ENCODE results near the gene BCL2L13.

BCL2L13 gene

DNA sequence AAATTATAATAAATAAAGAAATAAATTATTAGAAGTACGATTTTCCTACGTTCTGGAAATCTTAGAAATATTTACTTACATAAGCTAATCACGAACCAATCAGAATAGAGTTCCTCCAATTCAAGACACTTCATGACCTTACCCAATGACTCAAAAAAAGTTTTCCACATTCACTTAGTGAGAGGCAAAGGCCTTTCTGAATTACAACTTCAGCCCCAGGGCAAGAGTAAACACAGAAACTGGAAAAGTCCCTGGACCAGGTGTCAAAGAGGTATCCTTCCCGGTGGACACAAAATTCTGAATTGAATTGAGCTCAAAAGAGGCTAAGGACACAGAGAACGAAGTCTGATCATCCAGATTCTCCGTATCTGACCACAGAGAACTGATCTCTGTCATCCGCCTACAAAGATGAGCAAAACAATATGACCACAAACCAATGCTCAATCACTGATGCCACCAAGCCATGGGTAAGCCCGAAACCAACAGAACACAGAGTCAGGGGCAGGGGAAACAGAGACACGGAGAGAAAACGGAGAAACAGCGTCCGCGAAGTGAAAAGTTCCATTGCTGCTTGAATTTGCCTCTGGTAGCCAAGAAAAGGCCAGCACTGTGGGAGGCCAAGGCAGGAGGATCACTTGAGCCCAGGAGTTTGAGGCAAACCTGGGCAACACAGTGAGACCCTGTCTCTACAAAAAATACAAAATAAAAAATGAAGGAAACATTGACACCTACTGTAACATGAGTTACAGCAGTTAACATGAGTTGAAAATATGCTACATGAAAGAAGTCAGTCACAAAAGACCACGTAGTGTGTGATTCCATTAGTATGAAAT lies 128.9 kb downstream of the BCL2L13 start:
- no peak for DNase-seq

DNA sequence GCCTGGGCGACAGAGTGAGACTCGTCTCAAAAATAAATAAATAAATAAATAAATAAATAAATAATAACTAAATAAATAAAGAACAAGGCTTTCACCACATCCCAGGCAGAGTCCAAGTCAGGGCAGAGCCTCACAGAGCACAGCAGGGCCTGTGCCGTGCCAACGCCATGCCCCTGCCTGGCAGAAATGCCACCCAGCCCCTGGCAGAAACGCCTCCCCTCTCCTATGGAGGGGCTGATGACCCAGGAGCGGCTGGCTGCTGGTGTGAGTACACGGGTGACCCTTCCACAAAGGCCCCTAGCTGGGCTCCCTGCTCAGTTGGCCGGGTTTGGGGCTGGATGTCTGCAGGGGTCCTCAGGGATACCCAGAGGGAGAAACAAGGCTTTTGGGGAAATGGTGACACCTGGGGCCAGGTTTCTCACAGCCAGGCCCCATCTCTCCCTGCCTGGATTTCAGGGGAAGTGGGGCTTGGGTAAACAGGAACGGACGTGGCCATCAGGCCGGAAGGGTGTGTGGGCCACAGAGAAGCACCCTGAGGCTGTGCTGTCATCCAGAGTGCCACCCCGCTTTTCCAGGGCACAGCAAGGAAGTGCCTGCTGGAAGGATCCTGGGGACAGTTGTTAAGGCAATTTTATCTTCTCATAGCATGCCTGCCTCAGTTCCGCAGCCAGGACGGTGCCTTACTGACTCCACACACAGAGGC lies 130.6 kb downstream of the BCL2L13 start:
- DNase-seq = no peak

DNA sequence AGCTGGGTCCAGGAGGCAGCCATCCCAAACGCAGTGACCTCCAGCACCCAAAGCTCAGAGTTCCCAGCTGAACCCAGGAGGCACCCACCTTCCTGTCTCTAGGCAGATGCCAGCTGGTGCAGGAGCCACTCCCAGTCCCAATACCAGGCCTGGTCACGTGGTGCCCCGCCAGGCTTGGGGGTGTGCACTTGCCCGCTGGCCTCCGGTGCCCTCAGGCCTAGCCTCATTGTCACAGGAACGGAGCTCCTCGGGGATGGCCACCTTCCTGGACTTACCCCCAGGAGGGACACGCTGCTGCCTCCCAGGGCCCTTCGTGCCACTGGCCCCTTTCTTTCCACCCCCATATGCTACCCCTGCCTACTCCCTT lies 131.1 kb downstream of the BCL2L13 start:
- no peak for DNase-seq

DNA sequence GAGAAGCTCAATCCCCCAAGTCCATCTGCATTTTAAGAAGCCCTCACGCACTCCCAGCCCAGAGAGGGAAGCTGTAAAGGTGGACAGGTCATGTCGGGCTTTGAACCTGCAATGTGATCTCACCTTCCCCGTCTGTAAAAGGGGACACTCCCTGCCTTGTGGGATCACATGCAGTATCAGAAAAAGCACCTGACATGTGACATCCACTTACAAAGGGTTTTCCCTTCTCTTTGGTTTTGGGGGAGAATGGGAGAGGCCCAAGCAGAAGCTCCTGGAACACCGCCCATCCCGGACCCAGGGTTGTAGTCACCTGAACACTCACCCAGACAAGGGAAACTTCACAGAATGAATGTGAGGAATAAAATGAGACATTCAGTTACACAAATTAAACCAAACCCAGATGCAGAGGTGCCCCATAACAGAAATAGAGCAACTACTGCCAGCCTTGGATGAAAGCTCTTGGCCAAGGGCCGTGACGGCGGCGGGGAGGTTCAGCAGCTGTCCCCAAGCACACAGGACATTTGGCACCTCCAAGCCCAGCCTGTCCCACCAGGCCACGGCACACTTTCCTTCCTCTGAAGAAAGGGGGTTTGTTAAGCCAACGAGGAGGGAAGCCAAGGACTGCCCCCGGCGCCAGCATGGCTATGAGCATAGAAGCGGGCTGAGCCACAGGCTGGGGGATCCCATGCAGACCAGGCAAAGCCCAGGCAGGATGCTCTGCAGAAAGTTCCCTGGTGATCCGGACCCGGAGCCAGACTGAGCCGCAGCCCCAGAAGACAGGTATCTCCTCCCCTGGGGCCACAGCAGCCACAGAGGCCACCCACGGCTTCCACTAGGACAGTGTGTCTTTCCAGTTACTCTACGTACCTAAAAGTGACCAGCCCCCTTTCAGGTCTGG lies 131.9 kb downstream of the BCL2L13 start:
- DNase-seq = no peak

DNA sequence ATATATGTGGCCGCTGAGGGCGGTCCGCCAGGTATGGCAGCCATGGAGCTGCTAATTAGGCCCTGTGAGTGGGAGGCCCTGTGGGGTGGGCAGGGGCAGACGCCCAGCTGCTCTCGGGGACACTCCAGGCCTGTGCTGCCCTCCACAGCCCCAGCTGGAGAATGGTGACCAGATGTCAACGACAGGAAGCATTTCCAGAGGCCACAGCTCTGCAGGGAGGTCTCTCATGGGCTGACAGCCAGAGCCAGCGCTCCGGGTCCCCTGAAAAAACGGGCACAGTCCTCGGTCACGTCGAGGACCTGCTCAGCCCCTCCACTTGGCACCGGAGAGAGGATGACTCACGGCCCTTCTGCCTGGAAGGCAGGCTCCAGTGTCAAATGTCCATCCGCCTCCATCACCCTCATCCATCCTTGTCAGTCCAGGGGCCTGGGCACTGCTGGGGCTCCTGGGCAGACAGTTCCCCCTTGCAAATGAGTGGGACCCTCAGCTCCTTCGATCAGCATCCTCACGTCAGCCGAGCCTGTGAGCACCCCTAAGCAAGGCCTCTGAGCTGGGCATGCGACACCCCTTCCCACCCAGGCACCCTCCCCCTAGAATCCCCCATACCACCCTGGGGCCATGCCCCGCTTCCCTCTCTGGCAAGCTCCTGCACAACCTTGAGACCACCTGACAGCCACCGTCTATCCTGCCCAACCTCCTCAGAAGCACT lies 133.8 kb downstream of the BCL2L13 start:
- DNase-seq = no peak

DNA sequence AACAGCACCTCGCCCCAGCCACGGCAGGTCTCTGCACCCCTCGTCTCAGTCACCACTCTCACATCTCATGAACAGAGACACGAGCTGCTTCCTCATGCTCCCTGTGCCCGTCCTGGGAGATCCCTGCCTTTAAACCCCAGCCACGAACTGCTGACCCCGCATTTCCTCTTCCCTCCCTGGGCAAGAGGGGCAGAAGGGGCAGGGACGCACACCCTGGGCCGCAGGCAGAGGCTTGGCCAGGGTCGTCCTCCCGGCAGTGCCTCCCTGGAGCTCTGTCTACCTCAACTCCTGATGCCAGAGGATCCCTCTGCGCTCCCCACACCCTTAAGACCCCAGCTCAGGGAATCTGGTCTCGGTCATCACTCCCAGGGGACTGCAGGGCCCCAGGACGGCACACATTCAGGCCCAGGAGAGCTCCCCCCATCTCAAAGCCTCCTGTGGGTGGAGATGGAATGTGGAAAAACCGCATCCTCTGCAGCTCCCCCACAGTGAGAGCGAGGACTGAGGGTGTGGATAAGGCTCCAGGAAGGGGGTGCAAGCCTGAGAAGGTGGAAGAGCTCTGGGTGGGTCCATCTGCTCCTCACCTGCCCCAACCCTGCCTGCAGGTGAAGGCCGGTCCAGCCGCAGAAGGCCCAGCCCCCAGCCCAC lies 134.5 kb downstream of the BCL2L13 start:
- peak; percentile 34 for DNase-seq

DNA sequence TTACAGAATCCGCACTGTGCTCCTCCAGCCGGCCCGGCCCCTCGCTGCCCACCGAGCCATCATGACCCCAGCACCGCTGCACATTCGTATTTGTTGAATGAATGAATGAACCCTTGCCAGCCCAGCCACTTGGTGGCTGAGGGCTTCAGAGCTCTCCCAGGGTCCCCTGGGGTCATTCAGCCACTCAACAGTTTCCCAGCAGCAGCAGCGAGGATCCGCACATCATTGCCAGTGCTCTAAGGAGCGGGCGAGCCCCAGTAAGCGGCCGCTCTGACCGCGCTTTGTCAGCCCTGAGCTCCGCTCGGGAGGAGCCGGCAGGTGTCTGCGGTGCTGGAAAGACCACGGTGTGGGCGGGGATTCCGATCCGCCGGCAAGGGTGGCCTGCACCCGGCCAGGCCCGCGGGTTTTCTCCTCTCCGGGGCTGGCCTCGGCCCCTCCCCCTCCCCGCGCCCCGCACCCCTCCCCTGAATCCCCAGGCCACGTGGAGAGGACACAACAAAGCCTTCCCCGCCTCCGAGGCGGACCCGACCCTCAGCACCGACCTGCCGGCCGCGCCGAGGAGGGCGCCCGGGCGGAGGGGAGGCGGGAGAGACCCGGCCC lies 135.1 kb downstream of the BCL2L13 start:
- no peak for DNase-seq

DNA sequence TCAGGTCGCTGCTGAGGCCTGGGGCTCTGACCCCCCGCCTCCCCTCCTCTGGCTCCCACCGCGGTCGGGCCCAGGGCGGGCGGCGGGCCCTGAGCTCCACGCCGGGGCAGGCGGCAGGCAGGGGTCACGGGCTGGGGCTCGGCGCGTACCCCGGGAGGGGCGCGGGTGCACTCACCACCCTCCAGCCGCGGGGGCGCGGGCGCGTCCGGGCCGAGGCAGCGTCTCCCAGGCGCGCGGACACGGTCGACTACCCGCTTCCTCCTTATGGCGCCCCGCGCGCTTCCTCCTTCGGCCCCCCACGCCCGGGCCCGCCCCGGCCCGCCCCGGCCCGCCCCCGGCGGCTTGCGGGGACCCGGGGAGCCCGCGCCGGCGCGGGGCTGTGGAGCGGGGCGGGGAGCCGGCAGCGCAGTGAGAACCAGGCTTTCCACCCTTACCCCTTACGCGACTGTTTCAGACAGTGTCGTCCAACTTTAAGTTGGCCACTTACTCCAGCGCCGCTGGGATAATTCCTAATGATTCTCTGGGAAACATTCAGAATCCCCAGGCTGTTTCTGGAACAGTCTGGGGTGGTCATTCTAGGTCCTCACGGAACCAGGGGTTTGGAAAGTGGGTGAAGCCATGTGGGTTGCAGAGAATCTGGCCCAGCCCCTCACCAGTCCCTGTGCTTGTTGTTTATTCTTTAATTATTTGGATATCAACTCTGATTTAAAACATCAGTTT lies 135.8 kb downstream of the BCL2L13 start, which contains the start of gene BID:
Gene BID, minus strand, starts transcription at position 264 of the 720 bp plus-strand sequence. CDS start 24,353 bp downstream, outside the sequence.
- DNase-seq = no peak

DNA sequence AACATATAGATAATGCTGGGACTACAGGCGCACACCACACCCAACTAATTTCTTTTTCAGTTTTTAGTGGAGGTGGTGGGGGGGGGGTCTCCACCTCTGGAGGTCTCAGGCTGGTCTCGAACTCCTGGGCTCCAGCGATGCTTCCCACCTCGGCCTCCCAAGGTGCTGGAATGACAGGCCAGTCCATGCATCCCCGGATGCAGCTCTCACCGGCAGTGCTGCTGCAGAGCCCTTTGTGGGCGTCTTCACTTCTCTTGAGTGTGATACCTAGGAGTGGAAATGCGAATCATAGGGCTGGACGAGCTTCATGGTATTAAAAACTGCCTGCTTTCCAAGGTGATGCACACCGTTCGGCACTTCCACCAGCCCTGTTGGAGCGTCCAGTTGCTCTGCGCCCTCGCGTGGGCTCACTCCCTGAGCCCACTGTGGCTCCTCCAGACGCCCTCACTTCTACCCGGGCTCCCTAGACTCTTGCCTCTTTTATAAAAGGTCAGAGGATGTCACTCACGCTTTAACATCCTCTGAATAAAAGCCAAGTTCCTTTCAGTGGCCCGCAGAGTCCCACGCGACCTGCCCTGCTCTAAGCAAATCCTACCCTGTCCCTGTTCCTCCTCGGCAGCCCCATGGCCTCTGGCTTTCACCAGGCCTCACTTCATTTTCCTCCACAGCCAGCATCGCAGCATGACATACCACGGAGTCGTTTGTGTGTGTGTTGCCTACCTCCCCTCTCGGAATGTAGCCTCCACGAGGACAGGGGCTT lies 136.5 kb downstream of the BCL2L13 start:
- DNase-seq = no peak

DNA sequence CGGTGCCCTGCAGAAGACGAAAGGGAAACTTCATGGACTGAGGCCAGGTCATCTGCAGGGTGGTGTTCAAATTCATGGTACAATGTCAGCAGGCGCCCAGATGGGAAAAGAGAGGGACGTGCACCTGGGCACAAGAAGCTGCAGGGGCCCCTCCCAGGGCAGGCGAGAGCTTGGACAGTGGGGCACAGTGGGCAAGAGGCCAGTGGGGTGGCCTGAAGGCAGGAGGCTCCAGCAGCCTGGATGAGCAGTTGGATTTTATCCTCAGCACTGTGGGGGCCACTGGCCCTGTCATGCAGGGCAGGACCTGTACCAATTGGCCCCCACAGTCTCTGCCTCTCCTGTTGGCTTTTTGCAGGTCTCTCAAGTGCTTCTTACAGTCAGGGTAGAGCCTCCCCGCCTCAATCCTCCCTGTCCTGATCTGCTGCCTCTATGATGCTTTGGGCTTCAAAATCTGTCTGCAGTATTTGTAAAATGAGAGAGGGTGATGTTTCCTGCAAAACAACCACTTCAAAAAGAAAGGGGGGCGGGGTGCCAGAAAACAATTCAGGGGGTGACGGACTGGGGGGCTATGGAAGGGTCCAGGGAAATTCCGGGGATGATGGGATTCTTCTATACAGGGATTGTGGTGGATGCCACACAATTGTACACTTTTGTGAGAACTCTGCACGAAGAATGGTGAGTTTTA lies 137.4 kb downstream of the BCL2L13 start:
- no peak for DNase-seq

DNA sequence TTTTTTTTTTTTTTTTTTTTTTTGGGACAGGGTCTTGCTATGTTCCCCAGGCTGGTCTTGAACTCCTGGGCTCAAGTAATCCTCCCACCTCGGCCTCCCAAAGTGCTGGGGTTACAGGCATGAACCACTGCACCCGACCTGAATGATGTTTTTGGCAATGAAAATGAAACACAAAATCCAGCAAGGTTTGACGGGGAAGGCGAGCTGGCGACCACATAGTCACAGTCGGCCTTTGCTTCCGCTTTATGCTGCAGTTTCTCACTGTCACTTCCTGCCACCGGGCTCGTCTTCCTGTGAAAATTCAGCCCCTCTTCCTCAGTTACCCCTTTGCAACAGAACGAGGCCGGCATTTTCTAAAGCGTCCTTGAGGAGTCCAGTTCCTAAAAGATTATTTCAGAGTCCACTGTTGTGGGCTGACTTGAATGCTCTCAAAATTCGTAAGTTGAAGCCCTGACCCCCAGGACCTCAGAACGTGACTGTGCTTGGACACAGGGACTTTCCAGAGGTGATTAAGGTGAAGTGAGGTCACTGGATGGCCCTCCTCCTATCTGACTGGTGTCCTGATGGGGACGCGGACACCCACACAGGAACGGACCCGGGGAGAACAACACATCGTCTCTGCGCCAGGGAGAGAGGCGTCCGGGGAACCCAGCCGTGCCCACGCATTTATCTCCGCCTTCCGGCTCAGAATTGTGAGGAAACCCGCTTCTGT lies 138.6 kb downstream of the BCL2L13 start:
- DNase-seq = no peak

DNA sequence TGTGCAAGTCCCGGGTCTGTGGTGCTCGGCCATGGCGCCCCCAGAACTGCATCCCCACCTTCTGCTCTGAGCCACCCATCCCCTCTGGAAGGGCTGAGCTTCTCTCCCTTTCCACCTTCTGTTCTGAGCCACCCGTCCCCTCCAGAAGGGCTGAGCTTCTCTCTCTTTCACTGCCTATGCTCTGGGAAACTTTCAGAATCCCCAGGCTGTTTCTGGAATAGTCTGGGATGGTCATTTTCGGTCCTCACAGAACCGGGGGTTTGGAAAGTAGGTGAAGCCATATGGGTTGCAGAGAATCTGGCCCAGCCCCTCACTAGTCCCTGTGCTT lies 139.1 kb downstream of the BCL2L13 start:
- no peak for DNase-seq

DNA sequence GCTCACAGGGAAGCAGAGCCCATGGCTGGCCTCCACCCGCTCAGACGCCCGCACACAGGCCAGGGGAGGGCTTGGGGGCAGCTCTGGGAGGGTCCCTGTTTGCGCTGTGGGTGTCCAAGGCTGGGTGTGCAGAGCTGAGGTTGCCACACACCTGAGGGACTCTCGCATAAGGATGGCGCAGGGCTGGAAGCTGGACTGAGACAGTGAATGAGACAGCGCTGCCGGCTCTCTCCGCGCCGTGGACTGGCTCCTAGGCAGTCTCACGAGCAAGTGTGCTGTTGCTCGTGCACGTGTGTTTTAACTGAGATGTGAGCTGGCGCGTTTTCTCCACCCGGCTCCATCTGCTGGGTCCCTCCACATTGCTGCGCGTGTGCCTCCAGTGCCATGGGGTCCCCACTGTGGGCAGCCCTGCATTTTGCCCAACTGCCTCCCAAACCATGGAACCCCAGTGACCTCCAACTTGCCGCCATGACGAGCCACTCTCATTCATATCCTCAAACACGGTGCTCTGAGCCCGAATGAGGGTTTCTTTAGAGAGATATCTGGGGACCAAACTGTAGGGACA lies 139.9 kb downstream of the BCL2L13 start:
- DNase-seq = no peak

DNA sequence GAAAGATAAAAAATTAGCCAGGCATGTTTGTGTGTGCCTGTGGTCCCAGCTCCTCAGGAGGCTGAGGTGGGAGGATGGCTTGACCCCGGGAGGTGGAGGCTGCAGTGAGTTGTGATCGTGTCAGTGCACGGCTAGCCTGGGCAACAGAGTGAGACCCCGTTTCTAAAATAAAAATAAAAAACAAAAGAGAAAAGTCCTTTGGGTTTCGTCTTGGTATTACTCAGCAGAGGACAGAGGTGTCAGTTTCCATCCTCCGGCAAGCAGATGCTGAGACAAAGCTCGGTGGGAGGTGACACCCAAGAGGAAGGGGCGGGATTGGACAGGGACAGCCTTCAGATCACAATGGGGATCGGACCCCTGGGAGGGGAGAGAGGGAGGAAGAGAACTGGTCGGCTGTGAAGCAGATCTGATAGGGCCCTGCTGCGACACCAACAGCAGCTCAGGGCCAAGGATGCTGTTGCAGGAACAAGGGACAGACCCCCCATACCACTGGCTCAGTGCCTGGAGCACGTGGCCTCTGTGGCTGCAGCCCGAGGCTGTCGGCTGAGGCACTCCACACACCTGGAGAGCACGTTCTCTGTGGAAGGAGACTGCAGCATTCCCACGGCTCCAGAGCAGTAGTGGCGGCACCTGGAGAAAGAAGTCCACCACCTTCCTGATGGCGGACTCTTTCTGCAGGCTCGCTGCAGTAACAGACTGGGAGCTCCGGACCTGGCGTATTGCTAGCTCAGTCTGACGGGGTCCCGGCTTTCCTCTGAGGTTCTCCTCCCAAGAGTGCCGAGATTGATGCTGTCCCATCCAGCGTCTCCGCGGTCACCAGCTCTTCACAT lies 140.9 kb downstream of the BCL2L13 start:
- no peak for DNase-seq

DNA sequence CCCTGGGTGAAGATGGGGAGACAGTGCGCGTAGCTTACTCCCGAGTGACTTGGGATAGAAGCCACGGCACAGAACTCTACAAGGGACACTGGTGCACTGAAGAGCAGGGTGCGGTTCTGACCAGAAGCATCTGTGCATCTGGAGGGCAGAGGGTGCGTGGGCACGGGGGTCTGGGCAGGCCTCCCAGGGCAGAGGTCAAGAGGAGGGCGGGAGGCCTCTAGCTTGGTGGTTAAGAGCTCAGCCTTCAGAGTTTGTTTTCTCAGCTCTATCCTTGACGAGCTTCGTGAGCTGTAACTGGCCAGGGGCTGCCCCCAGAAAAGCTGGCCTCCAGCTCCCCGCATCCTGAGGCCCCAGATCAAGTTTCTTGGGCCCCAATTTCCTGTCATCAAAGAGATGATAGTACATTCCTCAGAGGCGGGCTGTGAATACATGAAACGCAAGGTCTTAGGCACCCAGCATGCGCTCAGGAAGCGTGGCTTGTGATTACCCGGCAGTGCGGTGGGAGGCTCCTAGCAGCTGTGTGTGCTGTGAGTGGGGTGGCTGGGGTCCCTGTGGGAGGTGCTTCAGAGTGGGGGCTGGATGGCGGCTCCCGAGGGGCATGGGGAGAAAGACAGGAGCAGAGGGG lies 141.7 kb downstream of the BCL2L13 start:
- DNase-seq = no peak
